H9 (cell line): Measurements from ENCODE around the gene FAM174C. TPM values are rescaled to one million over a fixed set of nuclear protein-coding genes. Genes with fewer than 3 reads are reported as not detected.

Source experiments
- DNase-seq: peaks from one replicate; pipeline ENCODE4 v3.0.0-alpha.2; 2017
- H2AFZ ChIP-seq: one replicate; pipeline ENCODE4 v1.6.1; 2013; ENCODE audit warnings: mild to moderate bottlenecking, low read length, control low read depth, moderate library complexity
- H2AK5ac ChIP-seq: 2 replicates; pipeline ENCODE4 v1.6.1; 2013; ENCODE audit warnings: low read length, control low read depth, mixed read lengths; ENCODE audit not compliant: insufficient read length
- H2BK120ac ChIP-seq: one replicate; pipeline ENCODE4 v1.6.1; 2013; ENCODE audit warnings: low read depth, mild to moderate bottlenecking, low read length, control low read depth, inconsistent platforms; ENCODE audit not compliant: poor library complexity, severe bottlenecking
- H2BK12ac ChIP-seq: 2 replicates; pipeline ENCODE4 v1.6.1; 2013; ENCODE audit warnings: low read length, control low read depth, mixed read lengths, low read depth; ENCODE audit not compliant: insufficient read length
- H2BK15ac ChIP-seq: 2 replicates; pipeline ENCODE4 v1.6.1; 2013; ENCODE audit warnings: low read depth, low read length, control low read depth
- H2BK20ac ChIP-seq: one replicate; pipeline ENCODE4 v1.6.1; 2013; ENCODE audit warnings: low read depth, mild to moderate bottlenecking, low read length, control low read depth, inconsistent platforms; ENCODE audit not compliant: poor library complexity, severe bottlenecking
- H2BK5ac ChIP-seq: 2 replicates; pipeline ENCODE4 v1.6.1; 2013; ENCODE audit warnings: low read length, control low read depth, mixed read lengths; ENCODE audit not compliant: insufficient read length
- H3K14ac ChIP-seq: 2 replicates; pipeline ENCODE4 v1.6.1; 2013; ENCODE audit warnings: low read length, control low read depth; ENCODE audit not compliant: insufficient read depth
- H3K18ac ChIP-seq: 2 replicates; pipeline ENCODE4 v1.6.1; 2013; ENCODE audit warnings: low read depth, mild to moderate bottlenecking, mixed read lengths, low read length, control low read depth; ENCODE audit not compliant: insufficient read length
- H3K23ac ChIP-seq: 2 replicates; pipeline ENCODE4 v1.6.1; 2013; ENCODE audit warnings: low read length, control low read depth, mixed read lengths, low read depth; ENCODE audit not compliant: insufficient read length
- H3K23me2 ChIP-seq: 2 replicates; pipeline ENCODE4 v1.6.1; 2013; ENCODE audit warnings: low read depth, mild to moderate bottlenecking, mixed read lengths, low read length, control low read depth; ENCODE audit not compliant: insufficient read length, poor library complexity, severe bottlenecking
- H3K27ac ChIP-seq: 2 replicates; pipeline ENCODE4 v1.5.1; 2013; ENCODE audit warnings: low read length, control low read depth, mixed read lengths, low read depth; ENCODE audit not compliant: insufficient read length
- H3K27me3 ChIP-seq: 2 replicates; pipeline ENCODE4 v1.6.1; 2013; ENCODE audit warnings: low read length, control low read depth, inconsistent platforms; ENCODE audit not compliant: insufficient read depth
- H3K4ac ChIP-seq: 2 replicates; pipeline ENCODE4 v1.6.1; 2013; ENCODE audit warnings: low read depth, mild to moderate bottlenecking, control low read depth, inconsistent platforms, low read length, moderate library complexity
- H3K4me1 ChIP-seq: 2 replicates; pipeline ENCODE4 v1.6.1; 2013; ENCODE audit warnings: low read length, control low read depth, inconsistent platforms; ENCODE audit not compliant: insufficient read depth
- H3K4me2 ChIP-seq: 2 replicates; pipeline ENCODE4 v1.6.1; 2013; ENCODE audit warnings: low read length, control low read depth, mixed read lengths; ENCODE audit not compliant: insufficient read length, insufficient read depth
- H3K56ac ChIP-seq: 2 replicates; pipeline ENCODE4 v1.6.1; 2013; ENCODE audit warnings: low read depth, mild to moderate bottlenecking, mixed read lengths, low read length, control low read depth; ENCODE audit not compliant: insufficient read length
- H3K79me1 ChIP-seq: 2 replicates; pipeline ENCODE4 v1.6.1; 2013; ENCODE audit warnings: low read depth, mild to moderate bottlenecking, moderate library complexity, low read length, control low read depth, inconsistent platforms; ENCODE audit not compliant: insufficient read depth, poor library complexity, severe bottlenecking
- H3K79me2 ChIP-seq: 2 replicates; pipeline ENCODE4 v1.6.1; 2013; ENCODE audit warnings: low read length, control low read depth, inconsistent platforms; ENCODE audit not compliant: insufficient read depth
- H3K9ac ChIP-seq: 2 replicates; pipeline ENCODE4 v1.6.1; 2013; ENCODE audit warnings: low read length, control low read depth, mixed read lengths; ENCODE audit not compliant: insufficient read length; ENCODE audit errors: extremely low read depth
- H3K9me3 ChIP-seq: one replicate; pipeline ENCODE4 v1.6.1; 2013; ENCODE audit warnings: low read depth, low read length, inconsistent platforms; ENCODE audit not compliant: control insufficient read depth
- H3T11ph ChIP-seq: one replicate; pipeline ENCODE4 v1.6.1; 2013; ENCODE audit warnings: mild to moderate bottlenecking, low read length, control low read depth, inconsistent platforms
- H4K20me1 ChIP-seq: one replicate; pipeline ENCODE4 v1.6.1; 2013; ENCODE audit not compliant: control insufficient read depth, insufficient read length, insufficient read depth
- H4K5ac ChIP-seq: 2 replicates; pipeline ENCODE4 v1.6.1; 2013; ENCODE audit warnings: low read depth, mild to moderate bottlenecking, mixed read lengths, low read length, control low read depth; ENCODE audit not compliant: insufficient read length
- H4K8ac ChIP-seq: replicated peaks from 2 replicates; pipeline ENCODE4 v1.6.1; 2013; ENCODE audit warnings: low read length, control low read depth, mixed read lengths, low read depth; ENCODE audit not compliant: insufficient read length
- H4K91ac ChIP-seq: 2 replicates; pipeline ENCODE4 v1.6.1; 2013; ENCODE audit warnings: low read depth, mild to moderate bottlenecking, moderate library complexity, mixed read lengths, low read length, control low read depth; ENCODE audit not compliant: insufficient read length
- H3K27ac Mint-ChIP-seq, 3 experiments: 2 replicates in 2 of 3; 3 replicates in 1 of 3; pipeline ENCODE4 v1.8.0; 2020 to 2021; ENCODE audit warnings: mixed read lengths in 3 of 3, mild to moderate bottlenecking in 1 of 3, moderate library complexity in 1 of 3
- H3K27me3 Mint-ChIP-seq: 2 replicates; pipeline ENCODE4 v1.8.0; 2021; ENCODE audit warnings: low read depth, mild to moderate bottlenecking, moderate library complexity, mixed read lengths
- H3K36me3 Mint-ChIP-seq, 3 experiments: 2 replicates in 2 of 3; 3 replicates in 1 of 3; pipeline ENCODE4 v1.8.0; 2020 to 2021; ENCODE audit warnings: low read depth in 3 of 3, mixed read lengths in 3 of 3; ENCODE audit not compliant: insufficient read depth in 1 of 3
- H3K4me1 Mint-ChIP-seq, 2 experiments: 2 replicates each; pipeline ENCODE4 v1.8.0; 2020; ENCODE audit warnings: mixed read lengths in 2 of 2
- H3K4me3 Mint-ChIP-seq, 2 experiments: 2 replicates in 1 of 2; 3 replicates in 1 of 2; pipeline ENCODE4 v1.8.0; 2020 to 2021; ENCODE audit warnings: mild to moderate bottlenecking in 2 of 2, mixed read lengths in 2 of 2, moderate library complexity in 1 of 2
- H3K9me3 Mint-ChIP-seq, 2 experiments: 2 replicates in 1 of 2; 3 replicates in 1 of 2; pipeline ENCODE4 v1.8.0; 2020; ENCODE audit warnings: mild to moderate bottlenecking in 2 of 2, mixed read lengths in 2 of 2, moderate library complexity in 1 of 2
- CTCF ChIP-seq: fragments of 200-600 bp; sonication (generic); conservative IDR thresholded peaks from 3 replicates; pipeline ENCODE4 v1.8.0; 2021; ENCODE audit warnings: antibody characterized with exemption, mild to moderate bottlenecking
- WGBS: extraction: QIAGEN DNeasy Blood & Tissue Kit; methylation state at CpG from one replicate; pipeline ENCODE4 v1.1.7; 2013; ENCODE audit warnings: missing lambda C conversion rate, low lambda C conversion rate, mixed read lengths; ENCODE audit not compliant: insufficient read length; ENCODE audit errors: extremely low coverage; 5-methylcytosine and 5-hydroxymethylcytosine counted together
- total RNA-seq: library from RNA; stranded (reverse); gene quantifications from 2 replicates; pipeline ENCODE4 v1.2.1, GENCODE V29; 2021

Gene FAM174C
- total RNA-seq, 1 experiment from 2014 or later, result 63.0 TPM

GRCh38 chr19:1275976-1276627, 772 bp downstream of the FAM174C start:
- H3K23me2 ChIP-seq, result peaks cover 9% of the 10 kb centered on the region
- peak overlapping the region; percentile 75 for H3K14ac ChIP-seq
- H3K36me3 Mint-ChIP-seq, result peaks cover 27 to 69% (median 46%) of the 10 kb centered on the region in 3 experiments
- H3K9ac ChIP-seq, result peak overlapping the region; percentile 71
- H3K4me1 ChIP-seq, result no peaks in the 10 kb centered on the region
- H3K9me3 Mint-ChIP-seq, result no peaks in the 10 kb centered on the region
- peak overlapping the region; percentile 71 to 87 for H3K4me3 Mint-ChIP-seq
- H3K27me3 Mint-ChIP-seq, result no peaks in the 10 kb centered on the region; the same call in 1 of the 2 replicates
- no peak overlapping the region for H3K4ac ChIP-seq
- no peak overlapping the region for H4K5ac ChIP-seq
- H4K8ac ChIP-seq, result no peak overlapping the region
- H2AFZ ChIP-seq, result no peak overlapping the region
- H3K56ac ChIP-seq, result no peak overlapping the region
- no peaks in the 10 kb centered on the region for H3K79me2 ChIP-seq
- H4K91ac ChIP-seq, result no peak overlapping the region
- H2BK20ac ChIP-seq, result no peak overlapping the region
- no peak overlapping the region for H3T11ph ChIP-seq
- H3K18ac ChIP-seq, result peak overlapping the region; percentile 67
- WGBS, result no CpG with 5 or more reads among the region's 43 CpGs
- H3K4me1 Mint-ChIP-seq, result peaks cover 30 to 35% of the 10 kb centered on the region in 2 experiments
- no peak overlapping the region for H2BK5ac ChIP-seq
- no peak overlapping the region for H2BK15ac ChIP-seq
- no peak overlapping the region for H2BK12ac ChIP-seq
- H2BK120ac ChIP-seq, result no peak overlapping the region
- peak overlapping the region in 2 of 3 experiments; percentile 74 to 81; a peak in 2 of 7 replicates for H3K27ac Mint-ChIP-seq
- H3K23ac ChIP-seq, result no peak overlapping the region
- peaks cover 5% of the 10 kb centered on the region for H3K79me1 ChIP-seq
- H4K20me1 ChIP-seq, result no peaks in the 10 kb centered on the region
- H3K9me3 ChIP-seq, result no peaks in the 10 kb centered on the region
- DNase-seq, result no peak
- TF ChIP-seq CTCF, result no peak
- H3K4me2 ChIP-seq, result peak overlapping the region; percentile 67
- no peaks in the 10 kb centered on the region for H3K27me3 ChIP-seq
- no peak overlapping the region for H3K27ac ChIP-seq
- no peak overlapping the region for H2AK5ac ChIP-seq
